Ascending aorta (tissue), 2 donors: ENCODE data around the gene TEAD1. TPM values are rescaled to one million over a fixed set of nuclear protein-coding genes. Genes with fewer than 3 reads are reported as not detected.
A peak's percentile ranks its signal among the peaks of the same experiment; 100 is the strongest.

Source experiments
- DNase-seq, 2 donors: peaks; one replicate each; pipeline ENCODE4 v3.0.0-alpha.2; 2019; ENCODE audit warnings: low spot score in 2 of 2
- H3K27ac ChIP-seq, 2 donors: fragments of 200-600 bp; sonication (generic); one replicate each; pipeline ENCODE4 v1.5.1; 2016 to 2017; ENCODE audit warnings: mild to moderate bottlenecking in 1 of 2
- H3K27me3 ChIP-seq: fragments of 200-600 bp; sonication (generic); one replicate; pipeline ENCODE4 v1.5.1; 2017
- H3K36me3 ChIP-seq, 2 donors: fragments of 200-600 bp; sonication (generic); one replicate each; pipeline ENCODE4 v1.5.1; 2016
- H3K4me1 ChIP-seq, 2 donors: fragments of 200-600 bp; sonication (generic); one replicate each; pipeline ENCODE4 v1.5.1; 2016 to 2017; ENCODE audit warnings: mild to moderate bottlenecking in 1 of 2
- H3K4me3 ChIP-seq, 2 donors: fragments of 200-600 bp; sonication (generic); one replicate each; pipeline ENCODE4 v1.5.1; 2016 to 2017; ENCODE audit warnings: mild to moderate bottlenecking in 1 of 2
- H3K9me3 ChIP-seq, 2 donors: fragments of 200-600 bp; sonication (generic); one replicate each; pipeline ENCODE4 v1.5.1; 2016
- intact Hi-C: fragments of 100-400 bp; cut with DNase I; formaldehyde crosslinking; loops from one replicate; pipeline ENCODE4 v1.15.1; 2023
- total RNA-seq: library from RNA; depleted of rRNA; stranded (reverse); fragments of >200 nt; gene quantifications from one replicate; pipeline ENCODE4 v1.1.0, GENCODE V29; 2016
- TF ChIP-seq, protein P1 (sequence below), 3 experiments: fragments of 200-600 bp in 2 of 3; fragments of 450-650 bp in 1 of 3; sonication (generic) in 2 of 3; IDR thresholded peaks; one replicate each; pipeline ENCODE4 v1.5.1; 2016 to 2019; ENCODE audit warnings: antibody characterized with exemption in 3 of 3, mild to moderate bottlenecking in 1 of 3, moderate library complexity in 1 of 3

Gene TEAD1
- total RNA-seq, 1 donor from 2014 or later, result 112 TPM

- TF ChIP-seq, protein P1, sequence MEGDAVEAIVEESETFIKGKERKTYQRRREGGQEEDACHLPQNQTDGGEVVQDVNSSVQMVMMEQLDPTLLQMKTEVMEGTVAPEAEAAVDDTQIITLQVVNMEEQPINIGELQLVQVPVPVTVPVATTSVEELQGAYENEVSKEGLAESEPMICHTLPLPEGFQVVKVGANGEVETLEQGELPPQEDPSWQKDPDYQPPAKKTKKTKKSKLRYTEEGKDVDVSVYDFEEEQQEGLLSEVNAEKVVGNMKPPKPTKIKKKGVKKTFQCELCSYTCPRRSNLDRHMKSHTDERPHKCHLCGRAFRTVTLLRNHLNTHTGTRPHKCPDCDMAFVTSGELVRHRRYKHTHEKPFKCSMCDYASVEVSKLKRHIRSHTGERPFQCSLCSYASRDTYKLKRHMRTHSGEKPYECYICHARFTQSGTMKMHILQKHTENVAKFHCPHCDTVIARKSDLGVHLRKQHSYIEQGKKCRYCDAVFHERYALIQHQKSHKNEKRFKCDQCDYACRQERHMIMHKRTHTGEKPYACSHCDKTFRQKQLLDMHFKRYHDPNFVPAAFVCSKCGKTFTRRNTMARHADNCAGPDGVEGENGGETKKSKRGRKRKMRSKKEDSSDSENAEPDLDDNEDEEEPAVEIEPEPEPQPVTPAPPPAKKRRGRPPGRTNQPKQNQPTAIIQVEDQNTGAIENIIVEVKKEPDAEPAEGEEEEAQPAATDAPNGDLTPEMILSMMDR (IDR thresholded peaks at IDR 0.05), result no peak
- no peaks in the 10 kb centered on the region for H3K27me3 ChIP-seq
- H3K27ac ChIP-seq, result no peak overlapping the region
- intact Hi-C loops, result no loop called here
- H3K9me3 ChIP-seq, result no peaks in the 10 kb centered on the region
- no peaks in the 10 kb centered on the region for H3K36me3 ChIP-seq
- no peak for DNase-seq
- peaks cover 5 to 11% of the 10 kb centered on the region in 2 donors for H3K4me1 ChIP-seq
- no peak overlapping the region for H3K4me3 ChIP-seq
These were observed 112.7 kb downstream of the TEAD1 start for GRCh38 chr11:12786891-12787290.

- no peak overlapping the region for H3K4me3 ChIP-seq
- no peaks in the 10 kb centered on the region for H3K9me3 ChIP-seq
- H3K27ac ChIP-seq, result no peak overlapping the region
- H3K4me1 ChIP-seq, result peaks cover 5 to 11% of the 10 kb centered on the region in 2 donors
- DNase-seq, result no peak
- H3K27me3 ChIP-seq, result no peaks in the 10 kb centered on the region
- intact Hi-C loops, result no loop called here
- no peaks in the 10 kb centered on the region for H3K36me3 ChIP-seq
- TF ChIP-seq, protein P1 (IDR thresholded peaks at IDR 0.05), result no peak
These were observed 113.6 kb downstream of the TEAD1 start for GRCh38 chr11:12787847-12788246.

DNA sequence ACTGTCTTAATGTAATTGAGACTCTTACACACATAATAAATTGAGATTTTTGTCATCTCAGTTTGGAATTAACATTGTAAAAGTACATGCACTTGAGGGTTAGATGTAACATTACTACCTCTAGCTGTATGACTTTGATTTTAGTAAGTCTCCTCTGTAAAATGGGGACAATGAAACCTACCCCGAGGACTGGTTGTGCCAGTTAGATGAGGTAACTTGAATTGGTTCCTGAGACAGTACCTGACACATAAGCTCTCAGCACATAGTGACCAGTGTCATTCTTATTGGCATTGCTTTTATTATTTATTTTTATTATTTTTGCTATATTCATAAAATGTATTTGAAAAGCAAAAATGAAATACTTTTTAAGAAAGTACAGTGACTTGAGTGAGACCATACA lies 114.8 kb downstream of the TEAD1 start:
- intact Hi-C loops, result no loop called here
- DNase-seq, result no peak
- H3K36me3 ChIP-seq, result no peaks in the 10 kb centered on the region

DNA sequence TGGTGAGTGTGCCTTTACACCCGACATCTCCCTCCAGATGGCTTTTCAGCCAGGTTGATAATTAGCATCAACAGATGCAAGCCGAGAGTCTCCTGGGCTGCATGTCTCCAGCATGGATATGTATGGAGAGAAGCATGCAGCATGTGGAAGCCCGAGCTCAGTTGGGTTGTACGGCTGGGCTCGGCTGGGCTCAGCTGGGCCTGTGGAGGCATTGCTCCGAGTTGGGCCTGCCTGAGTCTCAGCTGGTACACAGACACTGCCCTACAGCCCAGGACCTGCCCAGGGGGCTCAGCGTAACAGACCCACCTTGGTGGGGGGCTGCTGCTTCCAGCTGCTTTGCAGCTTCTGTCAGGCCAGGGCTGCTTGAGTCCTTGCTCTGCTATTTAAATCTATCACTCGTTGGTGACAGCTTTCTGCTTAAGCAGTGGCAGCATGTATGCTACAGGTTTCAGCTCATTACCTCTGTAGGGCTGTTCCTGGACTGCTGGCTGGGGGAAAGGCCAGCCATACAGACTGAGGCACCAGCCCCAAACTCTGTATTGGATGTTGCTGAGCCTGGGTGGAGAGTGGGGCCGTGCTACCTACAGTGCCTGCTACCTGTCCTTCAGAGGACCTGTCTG lies 115.5 kb downstream of the TEAD1 start:
- intact Hi-C loops, result loop anchor here (5.0 kb wide), 1 partner anchor 97 kb away; no protein-coding TSS in a partner anchor
- H3K9me3 ChIP-seq, result no peaks in the 10 kb centered on the region
- H3K27me3 ChIP-seq, result no peaks in the 10 kb centered on the region
- H3K4me1 ChIP-seq, result peaks cover 5 to 11% of the 10 kb centered on the region in 2 donors
- H3K36me3 ChIP-seq, result no peaks in the 10 kb centered on the region
- DNase-seq, result no peak
- peak overlapping the region; percentile 20 to 69 for H3K27ac ChIP-seq
- H3K4me3 ChIP-seq, result no peak overlapping the region
- TF ChIP-seq, protein P1 (IDR thresholded peaks at IDR 0.05), result no peak

More for the DNA sequence above, 114.8 kb downstream of the TEAD1 start:
- Histone ChIP-seq H3K27ac (peak overlapping the region in 1 of 2 donors; percentile 69), H3K9me3 (no peaks in the 10 kb centered on the region), H3K4me1 (peaks cover 5 to 11% of the 10 kb centered on the region in 2 donors), H3K27me3 (no peaks in the 10 kb centered on the region), H3K4me3 (no peak overlapping the region)
- TF ChIP-seq, protein P1 (IDR thresholded peaks at IDR 0.05), result no peak

DNA sequence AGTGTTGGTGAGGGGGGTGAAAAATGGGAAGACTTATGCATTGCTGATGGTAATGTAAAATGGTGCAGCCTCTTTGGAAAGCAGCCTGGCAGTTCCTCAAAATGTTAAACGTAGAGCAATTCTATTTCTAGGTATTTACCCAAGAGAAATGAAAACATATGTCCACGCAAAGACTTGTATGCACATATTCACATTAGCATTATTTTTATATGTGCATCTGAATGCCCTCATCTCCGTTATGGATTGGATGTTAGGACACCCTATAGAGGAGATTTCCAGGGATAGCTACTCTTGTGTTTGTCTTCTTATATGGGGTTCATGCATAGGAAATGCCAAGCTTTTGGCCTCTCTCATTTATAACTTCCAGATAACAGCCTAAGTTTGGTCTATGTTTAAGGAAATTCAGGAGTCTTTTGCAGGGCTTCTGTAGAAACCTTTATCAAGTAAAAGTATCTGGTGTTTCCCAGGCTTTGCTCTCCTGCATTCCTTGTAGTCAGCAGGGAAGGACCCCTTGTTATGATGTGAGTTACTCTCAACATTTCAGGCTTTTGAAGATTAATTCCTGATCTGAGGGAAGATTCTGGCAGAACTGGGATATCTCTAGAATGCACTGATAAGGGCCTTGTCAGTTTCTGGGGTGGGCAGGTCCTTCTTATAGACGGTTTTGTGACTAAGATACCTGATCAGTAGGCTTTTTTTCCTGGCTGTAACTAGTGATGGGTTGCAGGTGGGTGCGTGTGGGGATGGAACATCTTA lies 116.8 kb downstream of the TEAD1 start:
- Histone ChIP-seq H3K4me1 (peaks cover 5 to 11% of the 10 kb centered on the region in 2 donors), H3K36me3 (no peaks in the 10 kb centered on the region), H3K27ac (peak overlapping the region in 1 of 2 donors; percentile 69), H3K27me3 (no peaks in the 10 kb centered on the region), H3K9me3 (no peaks in the 10 kb centered on the region), H3K4me3 (no peak overlapping the region)
- TF ChIP-seq, protein P1 (IDR thresholded peaks at IDR 0.05), result no peak
- intact Hi-C loops, result loop anchor here (5.0 kb wide), 1 partner anchor 99 kb away; no protein-coding TSS in a partner anchor
- DNase-seq, result no peak
